Left lung (tissue), 10 donors: ENCODE measurements around the gene UCN. TPM values are rescaled to one million over a fixed set of nuclear protein-coding genes. Genes with fewer than 3 reads are reported as not detected.

Experiments used
- ATAC-seq: fragments of 200-7000 bp; cut with Tn5 transposase; one replicate; pipeline ENCODE4 v1.9.1; 2020; ENCODE audit warnings: moderate library complexity
- DNase-seq, 4 donors: peaks; one replicate each; pipeline ENCODE4 v3.0.0-alpha.2; 2013 to 2020
- H3K27ac ChIP-seq, 2 donors: fragments of 200-600 bp; sonication (generic) in 1 of 2; one replicate each; pipeline versions ENCODE4 v1.5.0 to v1.8.0; 2020 to 2021
- H3K27me3 ChIP-seq, 2 donors: fragments of 200-600 bp; sonication (generic) in 1 of 2; one replicate each; pipeline versions ENCODE4 v1.5.0 to v1.8.0; 2020 to 2021
- H3K36me3 ChIP-seq, 2 donors: fragments of 200-600 bp; sonication (generic) in 1 of 2; one replicate each; pipeline versions ENCODE4 v1.5.0 to v1.8.0; 2020 to 2021
- H3K4me1 ChIP-seq, 2 donors: fragments of 200-600 bp; one replicate each; pipeline ENCODE4 v1.8.0; 2021
- H3K4me3 ChIP-seq, 2 donors: fragments of 200-600 bp; sonication (generic) in 1 of 2; one replicate each; pipeline versions ENCODE4 v1.5.0 to v1.8.0; 2020 to 2021; ENCODE audit warnings: mild to moderate bottlenecking in 1 of 2
- H3K9me3 ChIP-seq, 2 donors: fragments of 200-600 bp; sonication (generic) in 1 of 2; one replicate each; pipeline versions ENCODE4 v1.5.0 to v1.8.0; 2020 to 2021
- CTCF ChIP-seq, 2 donors: fragments of 200-600 bp; sonication (generic) in 1 of 2; IDR thresholded peaks; one replicate each; pipeline versions ENCODE4 v1.5.0 to v1.8.0; 2021; ENCODE audit warnings: antibody characterized with exemption in 2 of 2
- intact Hi-C, 2 donors: fragments of 100-400 bp; cut with DNase I; formaldehyde crosslinking; loops; one replicate each; pipeline versions ENCODE4 v1.11.2 to v1.14.2; 2022
- polyA plus RNA-seq, 6 donors: library from polyadenylated mRNA; unstranded; fragments of 120-200 nt; gene quantifications; one replicate each; pipeline ENCODE4 v1.2.1, GENCODE V29; 2013; ENCODE audit not compliant: insufficient read length in 6 of 6
- total RNA-seq, 2 donors: library from RNA; stranded (reverse); fragmentation: NEBNext Ultra II Directional; extraction: Animal tissue kit (Norgen Biotek cat#: 25700); gene quantifications; one replicate each; pipeline ENCODE4 v1.2.1, GENCODE V29; 2021
- donor health status: DM: no; HTN: yes; CAD: no.
- donor health status: DM: no; HTN: no; CAD: no.

The UCN gene
- total and polyA plus RNA-seq, 8 donors = 1.3 to 2.6 (median 1.8) TPM

DNA sequence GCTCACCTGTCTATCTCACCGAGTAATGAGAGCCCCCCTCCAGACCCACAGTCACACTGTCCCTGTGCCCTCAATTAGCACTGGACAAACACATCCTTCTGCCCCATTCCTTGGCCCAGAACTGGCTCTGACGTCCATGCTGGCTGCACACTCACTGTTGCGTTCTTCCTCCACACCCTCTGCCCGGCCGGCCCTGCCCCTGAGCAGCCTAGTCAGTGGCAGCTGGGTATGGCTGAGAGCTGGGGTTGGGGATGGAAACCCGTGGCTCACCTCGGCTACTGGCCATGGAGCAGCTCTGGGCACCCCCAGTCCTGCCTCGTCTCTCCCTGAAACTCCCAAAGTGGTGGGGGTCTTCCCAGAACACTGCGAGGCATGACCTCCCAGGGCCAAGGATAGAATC, 6.5 kb upstream of the UCN start:
- Histone ChIP-seq H3K4me3 (no peak overlapping the region), H3K27ac (no peak overlapping the region), H3K9me3 (no peaks in the 10 kb centered on the region), H3K36me3 (peaks cover 0 to 46% of the 10 kb centered on the region in 2 donors), H3K4me1 (peaks cover 0 to 5% of the 10 kb centered on the region in 2 donors), H3K27me3 (no peaks in the 10 kb centered on the region)
- DNase-seq = peak in 1 of 4 donors; percentile 56
- ATAC-seq = no peak
- TF ChIP-seq CTCF (IDR thresholded peaks at IDR 0.05) = no peak
- intact Hi-C loops = no loop called here

DNA sequence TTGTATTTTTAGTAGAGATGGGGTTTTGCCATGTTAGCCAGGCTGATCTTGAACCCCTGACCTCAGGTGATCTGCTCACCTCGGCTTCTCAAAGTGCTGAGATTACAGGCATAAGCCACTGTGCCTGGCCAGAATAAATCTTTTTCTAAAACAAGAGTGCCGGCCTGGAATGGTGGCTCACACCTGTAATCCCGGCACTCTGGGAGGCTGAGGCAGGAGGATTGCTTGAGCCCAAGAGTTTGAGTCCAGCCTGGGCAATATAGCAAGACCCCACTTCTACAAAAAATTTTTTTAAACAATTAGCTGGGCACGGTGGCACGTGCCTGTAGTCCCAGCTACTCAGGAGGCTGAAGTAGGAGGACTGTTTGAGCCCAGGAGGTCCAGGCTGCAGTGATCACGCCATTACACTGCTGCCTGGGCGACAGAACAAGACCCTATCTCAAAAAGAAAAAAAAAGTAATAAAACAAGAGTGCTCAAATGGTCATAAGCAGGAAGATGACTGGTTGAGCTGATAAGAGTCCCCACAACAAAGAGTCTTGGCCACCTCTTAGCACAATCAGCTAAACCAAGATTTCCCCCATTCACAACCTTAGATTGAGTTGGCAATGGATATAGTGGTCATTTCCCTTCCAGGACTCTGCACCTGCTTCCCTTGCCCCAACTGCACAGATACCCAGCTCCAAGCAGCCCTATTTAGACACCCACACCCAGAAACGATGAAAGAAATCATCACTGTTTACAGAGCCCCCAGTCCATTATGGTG, 5.8 kb upstream of the UCN start:
- TF ChIP-seq CTCF (IDR thresholded peaks at IDR 0.05) = no peak
- peaks cover 0 to 53% of the 10 kb centered on the region in 2 donors for H3K36me3 ChIP-seq
- no peak overlapping the region for H3K4me3 ChIP-seq
- no peaks in the 10 kb centered on the region for H3K9me3 ChIP-seq
- H3K27ac ChIP-seq = no peak overlapping the region
- DNase-seq (peak in 1 of 4 donors; percentile 24), ATAC-seq (no peak)
- H3K4me1 ChIP-seq = peaks cover 0 to 5% of the 10 kb centered on the region in 2 donors
- H3K27me3 ChIP-seq = no peaks in the 10 kb centered on the region
- intact Hi-C loops = no loop called here

DNA sequence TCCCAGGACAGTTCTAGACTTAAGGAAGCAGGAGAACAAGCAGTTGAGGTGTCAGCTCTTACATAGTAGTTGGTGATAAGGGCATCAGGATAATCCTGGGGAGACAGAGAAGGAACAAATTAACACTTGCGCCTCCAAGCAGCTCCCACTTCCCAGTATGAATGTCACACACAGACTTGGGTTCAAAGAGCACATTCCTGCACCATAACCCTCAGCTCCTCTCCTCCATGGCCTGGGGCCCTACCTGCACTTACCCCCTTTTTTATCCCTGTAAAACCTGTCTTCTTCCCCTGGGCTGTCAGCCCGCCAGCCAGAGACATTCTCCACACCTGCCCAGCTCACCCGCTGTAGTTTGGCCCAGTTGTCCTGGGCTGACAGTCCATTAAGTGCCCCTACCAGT, 3.9 kb upstream of the UCN start:
- TF ChIP-seq CTCF (IDR thresholded peaks at IDR 0.05) = no peak
- intact Hi-C loops = no loop called here
- no peak for DNase-seq
- H3K4me1 ChIP-seq = peaks cover 0 to 9% of the 10 kb centered on the region in 2 donors
- no peak for ATAC-seq
- no peak overlapping the region for H3K4me3 ChIP-seq
- peaks cover 17 to 19% of the 10 kb centered on the region in 2 donors for H3K27me3 ChIP-seq
- no peaks in the 10 kb centered on the region for H3K9me3 ChIP-seq
- no peak overlapping the region for H3K27ac ChIP-seq
- peaks cover 0 to 58% of the 10 kb centered on the region in 2 donors for H3K36me3 ChIP-seq

GRCh38 chr2:27309651-27310050, 1.4 kb upstream of the UCN start:
- H3K36me3 ChIP-seq = peaks cover 0 to 42% of the 10 kb centered on the region in 2 donors
- TF ChIP-seq CTCF (IDR thresholded peaks at IDR 0.05) = no peak
- ATAC-seq = no peak
- peaks cover 0 to 19% of the 10 kb centered on the region in 2 donors for H3K4me1 ChIP-seq
- H3K9me3 ChIP-seq = no peaks in the 10 kb centered on the region
- no peak overlapping the region for H3K27ac ChIP-seq
- no peak for DNase-seq
- peaks cover 32 to 44% of the 10 kb centered on the region in 2 donors for H3K27me3 ChIP-seq
- intact Hi-C loops = no loop called here
- no peak overlapping the region for H3K4me3 ChIP-seq

DNA sequence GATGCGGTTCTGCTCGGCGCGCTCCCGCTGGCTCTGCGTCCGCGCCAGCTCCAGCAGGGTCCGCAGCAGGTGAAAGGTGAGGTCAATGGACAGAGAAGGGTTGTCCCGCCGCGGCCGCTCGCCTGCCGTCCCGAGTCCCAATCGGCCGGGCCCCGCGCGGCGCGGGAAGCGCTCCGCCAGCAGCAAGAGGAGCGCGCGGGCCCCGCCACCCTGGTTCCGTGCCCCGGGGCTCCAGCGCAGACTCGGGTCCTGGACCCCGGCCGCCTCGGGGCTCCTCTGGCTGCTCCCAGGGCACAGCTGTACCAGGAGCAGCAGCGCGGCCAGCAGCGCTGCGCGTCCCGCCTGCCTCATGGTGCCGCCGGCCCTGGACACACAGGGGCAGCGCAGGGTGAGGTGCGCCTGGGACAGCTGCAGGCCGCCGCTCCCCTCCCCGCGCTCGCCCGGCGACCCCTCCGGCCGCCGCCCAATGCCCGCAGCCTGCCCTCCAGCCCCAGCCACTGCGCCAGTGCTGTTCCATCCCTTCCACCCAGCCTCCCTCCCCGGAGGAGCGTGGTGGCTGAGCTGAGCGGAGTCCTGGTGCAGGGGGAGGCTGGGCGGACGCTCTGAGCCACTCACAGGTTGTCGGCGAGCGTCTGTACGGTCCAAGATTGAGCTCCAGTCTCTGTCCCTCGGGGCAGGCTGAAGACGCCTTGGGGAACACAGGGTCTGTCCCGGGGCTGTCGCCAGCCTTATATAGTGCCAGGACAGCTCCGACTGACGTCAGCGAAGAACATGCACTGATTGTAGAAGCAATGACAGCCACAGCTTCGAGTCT, 493 bp downstream of the UCN start:
- ATAC-seq (peak; percentile 7), DNase-seq (no peak)
- no peak overlapping the region for H3K27ac ChIP-seq
- peaks cover 0 to 42% of the 10 kb centered on the region in 2 donors for H3K36me3 ChIP-seq
- H3K27me3 ChIP-seq = peaks cover 32 to 48% of the 10 kb centered on the region in 2 donors
- no peak for TF ChIP-seq CTCF (IDR thresholded peaks at IDR 0.05)
- H3K4me3 ChIP-seq = no peak overlapping the region
- peaks cover 0 to 28% of the 10 kb centered on the region in 2 donors for H3K4me1 ChIP-seq
- intact Hi-C loops = no loop called here
- H3K9me3 ChIP-seq = no peaks in the 10 kb centered on the region
